ENCODE results near the gene TMED3.
"Not testable (repeated sequence)": the region's sequence is repeated elsewhere in the genome, so short reads cannot be mapped to it uniquely, and the experiment has no call there.

The TMED3 gene

GRCh38 chr15:79316864-79317263 lies 6.0 kb downstream of the TMED3 start:
- no peak for DNase-seq (ENCODE audit: low read depth in 2 of 3, low spot score in 2 of 3)

GRCh38 chr15:79319973-79320372 lies 9.1 kb downstream of the TMED3 start:
- DNase-seq (ENCODE audit: low read depth in 2 of 3, low spot score in 2 of 3): not testable (repeated sequence)

- no peak for DNase-seq (ENCODE audit: low read depth in 2 of 3, low spot score in 2 of 3)
These were observed 11.0 kb downstream of the TMED3 start for GRCh38 chr15:79321876-79322275.

GRCh38 chr15:79322306-79322705 lies 11.4 kb downstream of the TMED3 start:
- DNase-seq (ENCODE audit: low read depth in 2 of 3, low spot score in 2 of 3): no peak

- no peak for DNase-seq (ENCODE audit: low read depth in 2 of 3, low spot score in 2 of 3)
These were observed 12.0 kb downstream of the TMED3 start for GRCh38 chr15:79322945-79323344.

- DNase-seq (ENCODE audit: low read depth in 2 of 3, low spot score in 2 of 3): no peak
These were observed 18.3 kb downstream of the TMED3 start for GRCh38 chr15:79329171-79329611.

GRCh38 chr15:79332824-79333510 lies 22.1 kb downstream of the TMED3 start:
- DNase-seq (ENCODE audit: low read depth in 2 of 3, low spot score in 2 of 3): no peak

- no peak for DNase-seq (ENCODE audit: low read depth in 2 of 3, low spot score in 2 of 3)
These were observed 26.7 kb downstream of the TMED3 start for GRCh38 chr15:79337591-79337990.

GRCh38 chr15:79339588-79340314 lies 28.8 kb downstream of the TMED3 start:
- no peak for DNase-seq (ENCODE audit: low read depth in 2 of 3, low spot score in 2 of 3)

- no peak for DNase-seq (ENCODE audit: low read depth in 2 of 3, low spot score in 2 of 3)
These were observed 29.3 kb downstream of the TMED3 start for GRCh38 chr15:79340315-79340602.

GRCh38 chr15:79341396-79341795 lies 30.5 kb downstream of the TMED3 start:
- DNase-seq (ENCODE audit: low read depth in 2 of 3, low spot score in 2 of 3): no peak

GRCh38 chr15:79349525-79349924 lies 38.6 kb downstream of the TMED3 start:
- no peak for DNase-seq (ENCODE audit: low read depth in 2 of 3, low spot score in 2 of 3)

- no peak for DNase-seq (ENCODE audit: low read depth in 2 of 3, low spot score in 2 of 3)
These were observed 41.3 kb downstream of the TMED3 start for GRCh38 chr15:79352206-79352605.

GRCh38 chr15:79357566-79357965 lies 46.7 kb downstream of the TMED3 start:
- DNase-seq (ENCODE audit: low read depth in 2 of 3, low spot score in 2 of 3): no peak

- no peak for DNase-seq (ENCODE audit: low read depth in 2 of 3, low spot score in 2 of 3)
These were observed 47.2 kb downstream of the TMED3 start for GRCh38 chr15:79358069-79358468.

- DNase-seq (ENCODE audit: low read depth in 2 of 3, low spot score in 2 of 3): no peak
These were observed 53.8 kb downstream of the TMED3 start for GRCh38 chr15:79364571-79365240.

GRCh38 chr15:79365765-79366164 lies 54.9 kb downstream of the TMED3 start:
- no peak for DNase-seq (ENCODE audit: low read depth in 2 of 3, low spot score in 2 of 3)

GRCh38 chr15:79366691-79367090 lies 55.8 kb downstream of the TMED3 start:
- no peak for DNase-seq (ENCODE audit: low read depth in 2 of 3, low spot score in 2 of 3)

- DNase-seq (ENCODE audit: low read depth in 2 of 3, low spot score in 2 of 3): no peak
These were observed 59.8 kb downstream of the TMED3 start for GRCh38 chr15:79370716-79371115.

- DNase-seq (ENCODE audit: low read depth in 2 of 3, low spot score in 2 of 3): no peak
These were observed 60.7 kb downstream of the TMED3 start for GRCh38 chr15:79371591-79371990.

- no peak for DNase-seq (ENCODE audit: low read depth in 2 of 3, low spot score in 2 of 3)
These were observed 61.5 kb downstream of the TMED3 start for GRCh38 chr15:79372428-79372827.

Measured in activated CD8-positive, alpha-beta memory T cell treated with anti-CD3 and anti-CD28 coated beads for 48 hours (primary cell).